ENCODE results near the gene CHD6. TPM values are rescaled to one million over a fixed set of nuclear protein-coding genes. Genes with fewer than 3 reads are reported as not detected.

Gene CHD6
- total and polyA plus RNA-seq, 11 donors: 6.5 to 52.8 (median 38.9) TPM

GRCh38 chr20:41364236-41364855, 253.8 kb downstream of the CHD6 start:
- H3K4me1 ChIP-seq: peaks cover 0 to 54% (median 9%) of the 10 kb centered on the region in 12 donors
- ATAC-seq: no peak
- intact Hi-C loops (cut with DNase I): loop anchor here in 4 of 10 donors (5.0 kb wide), 2 partner anchors 33 to 43 kb away; no protein-coding TSS in a partner anchor
- H3K4me3 ChIP-seq: no peak overlapping the region
- H3K27ac ChIP-seq: no peak overlapping the region
- 85 to 93% (median 91%) methylated on average over 13 of the region's 13 CpGs for WGBS, 4 donors
- DNase-seq: peak in 3 of 5 donors; percentile 7 to 18 (median 15)
- peaks cover 0 to 3% (median 0%) of the 10 kb centered on the region in 9 donors for H3K36me3 ChIP-seq
- TF ChIP-seq, protein P1, sequence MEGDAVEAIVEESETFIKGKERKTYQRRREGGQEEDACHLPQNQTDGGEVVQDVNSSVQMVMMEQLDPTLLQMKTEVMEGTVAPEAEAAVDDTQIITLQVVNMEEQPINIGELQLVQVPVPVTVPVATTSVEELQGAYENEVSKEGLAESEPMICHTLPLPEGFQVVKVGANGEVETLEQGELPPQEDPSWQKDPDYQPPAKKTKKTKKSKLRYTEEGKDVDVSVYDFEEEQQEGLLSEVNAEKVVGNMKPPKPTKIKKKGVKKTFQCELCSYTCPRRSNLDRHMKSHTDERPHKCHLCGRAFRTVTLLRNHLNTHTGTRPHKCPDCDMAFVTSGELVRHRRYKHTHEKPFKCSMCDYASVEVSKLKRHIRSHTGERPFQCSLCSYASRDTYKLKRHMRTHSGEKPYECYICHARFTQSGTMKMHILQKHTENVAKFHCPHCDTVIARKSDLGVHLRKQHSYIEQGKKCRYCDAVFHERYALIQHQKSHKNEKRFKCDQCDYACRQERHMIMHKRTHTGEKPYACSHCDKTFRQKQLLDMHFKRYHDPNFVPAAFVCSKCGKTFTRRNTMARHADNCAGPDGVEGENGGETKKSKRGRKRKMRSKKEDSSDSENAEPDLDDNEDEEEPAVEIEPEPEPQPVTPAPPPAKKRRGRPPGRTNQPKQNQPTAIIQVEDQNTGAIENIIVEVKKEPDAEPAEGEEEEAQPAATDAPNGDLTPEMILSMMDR (IDR thresholded peaks at IDR 0.05): no peak
- TF ChIP-seq POLR2A (IDR thresholded peaks at IDR 0.05): no peak
- no peaks in the 10 kb centered on the region for H3K9me3 ChIP-seq
- H3K27me3 ChIP-seq: peaks cover 0 to 31% (median 6%) of the 10 kb centered on the region in 9 donors

DNA sequence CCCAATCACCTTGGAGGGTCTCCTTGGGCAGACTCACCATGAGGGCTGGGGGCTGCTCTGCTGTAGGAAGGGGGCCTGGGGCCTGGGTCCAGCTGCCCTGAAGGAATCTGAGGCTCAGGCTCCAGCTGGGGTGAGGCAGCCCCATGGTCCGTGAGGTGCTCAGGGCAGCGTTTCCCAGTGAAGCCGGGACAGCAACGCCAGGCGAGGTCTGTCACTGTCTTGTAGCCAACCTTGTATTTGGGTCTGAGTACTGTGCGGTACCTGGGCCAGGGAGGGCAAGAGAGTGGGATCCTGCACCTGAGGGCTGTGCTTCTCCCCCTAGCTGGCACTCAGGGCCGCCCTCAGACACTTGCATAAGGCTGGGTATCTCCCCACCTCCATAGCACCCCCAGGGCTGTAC, 254.6 kb downstream of the CHD6 start:
- TF ChIP-seq, protein P1 (IDR thresholded peaks at IDR 0.05): no peak
- TF ChIP-seq POLR2A (IDR thresholded peaks at IDR 0.05): no peak
- WGBS, 4 donors: 93 to 99% (median 97%) methylated on average over 3 to 7 of the region's 7 CpGs
- Histone ChIP-seq H3K9me3 (no peaks in the 10 kb centered on the region), H3K4me3 (no peak overlapping the region), H3K27me3 (peaks cover 0 to 31% (median 6%) of the 10 kb centered on the region in 9 donors), H3K4me1 (peaks cover 0 to 57% (median 9%) of the 10 kb centered on the region in 12 donors), H3K27ac (no peak overlapping the region), H3K36me3 (peaks cover 0 to 5% (median 0%) of the 10 kb centered on the region in 9 donors)
- ATAC-seq (no peak), DNase-seq (peak in 1 of 5 donors; percentile 21)
- intact Hi-C loops (cut with DNase I): loop anchor here in 4 of 10 donors (5.0 kb wide), 2 partner anchors 34 to 44 kb away; no protein-coding TSS in a partner anchor

- Histone ChIP-seq H3K36me3 (peaks cover 0 to 14% (median 2%) of the 10 kb centered on the region in 9 donors), H3K27ac (no peak overlapping the region), H3K27me3 (peaks cover 0 to 28% (median 6%) of the 10 kb centered on the region in 9 donors), H3K4me3 (no peak overlapping the region), H3K4me1 (peaks cover 0 to 57% (median 9%) of the 10 kb centered on the region in 12 donors), H3K9me3 (no peaks in the 10 kb centered on the region)
- ATAC-seq (no peak), DNase-seq (peak in 1 of 5 donors; percentile 39)
- 90 to 96% (median 91%) methylated on average over 4 to 5 of the region's 5 CpGs for WGBS, 4 donors
- no peak for TF ChIP-seq POLR2A (IDR thresholded peaks at IDR 0.05)
- TF ChIP-seq, protein P1 (IDR thresholded peaks at IDR 0.05): no peak
- intact Hi-C loops (cut with DNase I): loop anchor here in 4 of 10 donors (5.0 kb wide), 2 partner anchors 35 to 45 kb away; no protein-coding TSS in a partner anchor
Observed at GRCh38 chr20:41362748-41363140, 255.4 kb downstream of the CHD6 start.

Data from heart left ventricle (tissue), 16 donors.